ENCODE data around the gene FIGLA.

FIGLA gene

DNA sequence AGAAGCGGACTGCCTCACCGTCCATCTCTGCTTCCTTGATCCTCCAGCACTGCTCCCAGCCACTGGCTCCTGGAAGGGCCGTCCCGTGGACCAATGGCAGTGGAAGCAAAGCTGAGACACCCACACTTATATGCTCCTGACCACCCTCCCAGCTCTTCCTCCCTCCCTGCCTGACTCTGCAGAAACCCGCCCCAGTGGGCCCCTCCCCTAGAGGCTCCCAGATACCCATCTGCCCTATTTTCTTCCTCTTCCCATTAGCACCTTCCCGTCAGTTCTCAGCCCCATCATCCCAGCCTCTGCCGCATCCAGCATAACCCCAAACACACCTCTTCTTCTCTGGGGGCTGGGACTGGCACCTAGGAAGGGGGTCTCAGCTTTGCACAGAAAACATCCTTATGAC, 30.1 kb upstream of the FIGLA start, which contains the start of gene CLEC4F:
TSS of gene CLEC4F (minus strand) at position 101 of the 400 bp plus-strand sequence. CDS start at position 25, 76 bp downstream.
- Histone ChIP-seq H3K9me3 (ENCODE audit: insufficient read depth, low read depth, low read length) (no peaks in the 10 kb centered on the region), H2AFZ (ENCODE audit: low read length) (no peak within 1 kb of the TSS), H3K36me3 (ENCODE audit: insufficient read depth, low read length) (no peaks in the 10 kb centered on the region), H3K27me3 (ENCODE audit: insufficient read depth, low read length, poor library complexity, severe bottlenecking) (no peaks in the 10 kb centered on the region), H3K4me1 (ENCODE audit: insufficient read depth, low read length, poor library complexity, severe bottlenecking) (peaks cover 6% of the 10 kb centered on the region), H3F3A (ENCODE audit: low read depth) (no peaks in the 10 kb centered on the region), H4K20me1 (ENCODE audit: insufficient read depth, low read length, poor library complexity, severe bottlenecking) (no peaks in the 10 kb centered on the region), H3K9ac (ENCODE audit: low read depth, low read length, poor library complexity, severe bottlenecking) (no peak within 1 kb of the TSS), H3K4me2 (ENCODE audit: low read depth, low read length, poor library complexity, severe bottlenecking) (no peak within 1 kb of the TSS), H3K4me3 (ENCODE audit: low read length, poor library complexity, severe bottlenecking) (no peak within 1 kb of the TSS), H3K9me2 (replicated peaks; ENCODE audit: low read depth, low read length) (no peaks in the 10 kb centered on the region), H3K79me2 (ENCODE audit: insufficient read depth, low read length) (no peaks in the 10 kb centered on the region)
- TF ChIP-seq, protein P1, sequence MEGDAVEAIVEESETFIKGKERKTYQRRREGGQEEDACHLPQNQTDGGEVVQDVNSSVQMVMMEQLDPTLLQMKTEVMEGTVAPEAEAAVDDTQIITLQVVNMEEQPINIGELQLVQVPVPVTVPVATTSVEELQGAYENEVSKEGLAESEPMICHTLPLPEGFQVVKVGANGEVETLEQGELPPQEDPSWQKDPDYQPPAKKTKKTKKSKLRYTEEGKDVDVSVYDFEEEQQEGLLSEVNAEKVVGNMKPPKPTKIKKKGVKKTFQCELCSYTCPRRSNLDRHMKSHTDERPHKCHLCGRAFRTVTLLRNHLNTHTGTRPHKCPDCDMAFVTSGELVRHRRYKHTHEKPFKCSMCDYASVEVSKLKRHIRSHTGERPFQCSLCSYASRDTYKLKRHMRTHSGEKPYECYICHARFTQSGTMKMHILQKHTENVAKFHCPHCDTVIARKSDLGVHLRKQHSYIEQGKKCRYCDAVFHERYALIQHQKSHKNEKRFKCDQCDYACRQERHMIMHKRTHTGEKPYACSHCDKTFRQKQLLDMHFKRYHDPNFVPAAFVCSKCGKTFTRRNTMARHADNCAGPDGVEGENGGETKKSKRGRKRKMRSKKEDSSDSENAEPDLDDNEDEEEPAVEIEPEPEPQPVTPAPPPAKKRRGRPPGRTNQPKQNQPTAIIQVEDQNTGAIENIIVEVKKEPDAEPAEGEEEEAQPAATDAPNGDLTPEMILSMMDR (conservative IDR thresholded peaks at IDR 0.05; ENCODE audit: low read length): no peak
- TF ChIP-seq EZH2phosphoT487 (IDR thresholded peaks at IDR 0.05; ENCODE audit: borderline replicate concordance): no peak

DNA sequence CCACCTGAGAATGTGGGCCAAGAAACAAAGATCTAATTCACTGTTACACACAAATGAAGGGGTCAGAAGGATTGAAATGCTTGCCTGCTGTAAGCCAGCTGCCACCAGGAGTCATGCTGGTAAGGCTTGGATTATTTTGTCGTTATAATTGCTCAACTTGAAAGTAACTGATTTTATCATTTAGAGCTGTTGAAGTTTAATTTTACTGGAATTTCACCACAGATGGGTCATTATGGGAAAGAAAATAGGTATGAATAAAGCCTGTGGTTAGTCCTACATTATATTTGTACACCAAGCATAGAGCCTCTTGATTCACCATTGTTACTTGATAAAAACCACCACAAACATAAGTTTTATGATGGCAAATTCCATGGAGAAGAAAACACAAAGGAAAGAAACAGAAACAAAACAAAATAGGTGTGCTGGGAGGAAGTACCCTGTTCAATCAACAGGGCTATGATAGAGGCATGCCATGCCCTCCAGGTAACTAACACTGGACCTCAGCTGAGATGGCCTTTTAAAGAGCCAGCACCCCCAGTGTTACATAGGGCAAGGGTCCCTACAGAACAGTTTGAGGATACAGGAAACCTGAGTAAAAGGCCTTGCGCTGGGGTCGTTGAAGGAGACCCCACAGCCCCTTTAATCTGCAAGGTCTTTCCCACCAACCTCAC, 27.0 kb upstream of the FIGLA start:
- no peaks in the 10 kb centered on the region for H3K9me2 ChIP-seq (replicated peaks; ENCODE audit: low read depth, low read length)
- H2AFZ ChIP-seq (ENCODE audit: low read length): peak overlapping the region; percentile 15; the same call in 1 of the 2 replicates
- no peak overlapping the region for H3K9ac ChIP-seq (ENCODE audit: low read depth, low read length, poor library complexity, severe bottlenecking)
- TF ChIP-seq EZH2phosphoT487 (IDR thresholded peaks at IDR 0.05; ENCODE audit: borderline replicate concordance): no peak
- TF ChIP-seq, protein P1 (conservative IDR thresholded peaks at IDR 0.05; ENCODE audit: low read length): no peak
- no peak overlapping the region for H3K4me3 ChIP-seq (ENCODE audit: low read length, poor library complexity, severe bottlenecking)
- H3F3A ChIP-seq (ENCODE audit: low read depth): no peaks in the 10 kb centered on the region
- H3K36me3 ChIP-seq (ENCODE audit: insufficient read depth, low read length): no peaks in the 10 kb centered on the region
- H3K27me3 ChIP-seq (ENCODE audit: insufficient read depth, low read length, poor library complexity, severe bottlenecking): no peaks in the 10 kb centered on the region
- H3K4me1 ChIP-seq (ENCODE audit: insufficient read depth, low read length, poor library complexity, severe bottlenecking): peaks cover 6% of the 10 kb centered on the region
- no peak overlapping the region for H3K4me2 ChIP-seq (ENCODE audit: low read depth, low read length, poor library complexity, severe bottlenecking)
- no peaks in the 10 kb centered on the region for H3K9me3 ChIP-seq (ENCODE audit: insufficient read depth, low read depth, low read length)
- H3K79me2 ChIP-seq (ENCODE audit: insufficient read depth, low read length): no peaks in the 10 kb centered on the region
- H4K20me1 ChIP-seq (ENCODE audit: insufficient read depth, low read length, poor library complexity, severe bottlenecking): no peaks in the 10 kb centered on the region

- no peak overlapping the region for H3K4me3 ChIP-seq (ENCODE audit: low read length, poor library complexity, severe bottlenecking)
- TF ChIP-seq, protein P1 (conservative IDR thresholded peaks at IDR 0.05; ENCODE audit: low read length): no peak
- no peak for TF ChIP-seq EZH2phosphoT487 (IDR thresholded peaks at IDR 0.05; ENCODE audit: borderline replicate concordance)
- no peaks in the 10 kb centered on the region for H3F3A ChIP-seq (ENCODE audit: low read depth)
- H3K36me3 ChIP-seq (ENCODE audit: insufficient read depth, low read length): no peaks in the 10 kb centered on the region
- no peaks in the 10 kb centered on the region for H4K20me1 ChIP-seq (ENCODE audit: insufficient read depth, low read length, poor library complexity, severe bottlenecking)
- peaks cover 6% of the 10 kb centered on the region for H3K4me1 ChIP-seq (ENCODE audit: insufficient read depth, low read length, poor library complexity, severe bottlenecking)
- no peak overlapping the region for H3K4me2 ChIP-seq (ENCODE audit: low read depth, low read length, poor library complexity, severe bottlenecking)
- H2AFZ ChIP-seq (ENCODE audit: low read length): peak overlapping the region; percentile 15; the same call in 1 of the 2 replicates
- no peaks in the 10 kb centered on the region for H3K27me3 ChIP-seq (ENCODE audit: insufficient read depth, low read length, poor library complexity, severe bottlenecking)
- H3K9ac ChIP-seq (ENCODE audit: low read depth, low read length, poor library complexity, severe bottlenecking): no peak overlapping the region
- H3K9me2 ChIP-seq (replicated peaks; ENCODE audit: low read depth, low read length): no peaks in the 10 kb centered on the region
- no peaks in the 10 kb centered on the region for H3K79me2 ChIP-seq (ENCODE audit: insufficient read depth, low read length)
- no peaks in the 10 kb centered on the region for H3K9me3 ChIP-seq (ENCODE audit: insufficient read depth, low read depth, low read length)
Measured at GRCh38 chr2:70816726-70817125, 26.3 kb upstream of the FIGLA start.
